ENCODE measurements around the gene RRP15. TPM values are rescaled to one million over a fixed set of nuclear protein-coding genes. Genes with fewer than 3 reads are reported as not detected.

The RRP15 gene
- total and polyA plus RNA-seq, 2 donors from 2014 or later: 5.9 to 21.4 TPM

- Histone ChIP-seq H3K4me3 (ENCODE audit: low read length in 3 of 3) (no peak overlapping the region), H3K4me1 (ENCODE audit: control insufficient read depth in 2 of 3, insufficient read depth in 2 of 3, low read depth in 1 of 3, low read length in 3 of 3) (peaks cover 4 to 8% (median 4%) of the 10 kb centered on the region in 3 donors), H3K9ac (ENCODE audit: low read length in 3 of 3) (no peak overlapping the region), H3K27me3 (ENCODE audit: control insufficient read depth, insufficient read depth, low read length) (no peaks in the 10 kb centered on the region), H3K9me3 (ENCODE audit: control insufficient read depth in 2 of 3, insufficient read depth in 1 of 3, low read length in 3 of 3) (no peaks in the 10 kb centered on the region), H3K27ac (ENCODE audit: low read depth in 2 of 2, low read length in 2 of 2) (no peak overlapping the region), H3K36me3 (ENCODE audit: control insufficient read depth in 2 of 3, insufficient read depth in 3 of 3, low read length in 3 of 3) (no peaks in the 10 kb centered on the region)
- no peak for DNase-seq
- TF ChIP-seq, protein P1, sequence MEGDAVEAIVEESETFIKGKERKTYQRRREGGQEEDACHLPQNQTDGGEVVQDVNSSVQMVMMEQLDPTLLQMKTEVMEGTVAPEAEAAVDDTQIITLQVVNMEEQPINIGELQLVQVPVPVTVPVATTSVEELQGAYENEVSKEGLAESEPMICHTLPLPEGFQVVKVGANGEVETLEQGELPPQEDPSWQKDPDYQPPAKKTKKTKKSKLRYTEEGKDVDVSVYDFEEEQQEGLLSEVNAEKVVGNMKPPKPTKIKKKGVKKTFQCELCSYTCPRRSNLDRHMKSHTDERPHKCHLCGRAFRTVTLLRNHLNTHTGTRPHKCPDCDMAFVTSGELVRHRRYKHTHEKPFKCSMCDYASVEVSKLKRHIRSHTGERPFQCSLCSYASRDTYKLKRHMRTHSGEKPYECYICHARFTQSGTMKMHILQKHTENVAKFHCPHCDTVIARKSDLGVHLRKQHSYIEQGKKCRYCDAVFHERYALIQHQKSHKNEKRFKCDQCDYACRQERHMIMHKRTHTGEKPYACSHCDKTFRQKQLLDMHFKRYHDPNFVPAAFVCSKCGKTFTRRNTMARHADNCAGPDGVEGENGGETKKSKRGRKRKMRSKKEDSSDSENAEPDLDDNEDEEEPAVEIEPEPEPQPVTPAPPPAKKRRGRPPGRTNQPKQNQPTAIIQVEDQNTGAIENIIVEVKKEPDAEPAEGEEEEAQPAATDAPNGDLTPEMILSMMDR (IDR thresholded peaks at IDR 0.05; ENCODE audit: borderline replicate concordance, extremely low read depth, insufficient read depth): no peak
- no peak for FAIRE-seq
- intact Hi-C loops (cut with DNase I): no loop called here
Measured at GRCh38 chr1:218365226-218365999, 80.3 kb downstream of the RRP15 start.

DNA sequence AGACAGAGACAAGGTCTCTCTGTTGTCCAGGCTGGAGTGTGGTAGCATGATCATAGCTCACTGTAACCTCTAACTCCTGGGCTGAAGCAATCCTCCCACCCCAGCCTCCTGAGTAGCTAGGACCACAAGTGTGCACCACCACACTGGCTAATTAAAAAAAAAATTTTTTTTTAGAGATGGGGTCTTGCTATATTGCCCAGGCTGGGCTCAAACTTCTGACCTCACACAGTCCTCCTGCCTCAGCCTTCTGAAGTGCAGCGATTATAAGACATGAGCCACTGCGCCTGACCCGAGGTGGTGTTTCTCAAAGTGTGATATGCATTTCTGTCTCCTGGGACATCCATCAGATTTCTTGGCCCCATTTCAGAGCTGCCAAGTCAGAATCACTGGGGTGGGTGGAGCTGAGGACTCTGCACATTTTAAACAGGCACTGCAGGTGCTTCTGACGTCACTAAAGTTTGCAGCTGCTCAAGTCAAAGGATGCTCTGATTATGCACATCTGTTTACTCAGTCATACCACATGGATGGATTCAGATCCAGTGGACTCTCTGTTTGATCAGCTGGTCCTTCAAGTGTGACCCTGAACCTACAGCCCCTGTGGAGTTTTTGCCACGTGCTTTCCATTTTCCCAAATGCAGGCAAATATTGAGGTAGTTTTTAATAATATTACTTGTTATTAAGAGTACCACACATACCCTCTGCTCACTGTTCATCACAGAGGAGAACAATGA lies 81.4 kb downstream of the RRP15 start:
- Histone ChIP-seq H3K36me3 (ENCODE audit: control insufficient read depth in 2 of 3, insufficient read depth in 3 of 3, low read length in 3 of 3) (no peaks in the 10 kb centered on the region), H3K4me1 (ENCODE audit: control insufficient read depth in 2 of 3, insufficient read depth in 2 of 3, low read depth in 1 of 3, low read length in 3 of 3) (peaks cover 4 to 8% (median 4%) of the 10 kb centered on the region in 3 donors), H3K27me3 (ENCODE audit: control insufficient read depth, insufficient read depth, low read length) (no peaks in the 10 kb centered on the region), H3K4me3 (ENCODE audit: low read length in 3 of 3) (no peak overlapping the region), H3K27ac (ENCODE audit: low read depth in 2 of 2, low read length in 2 of 2) (no peak overlapping the region), H3K9me3 (ENCODE audit: control insufficient read depth in 2 of 3, insufficient read depth in 1 of 3, low read length in 3 of 3) (no peaks in the 10 kb centered on the region), H3K9ac (ENCODE audit: low read length in 3 of 3) (no peak overlapping the region)
- no peak for FAIRE-seq
- DNase-seq: no peak
- TF ChIP-seq, protein P1 (IDR thresholded peaks at IDR 0.05; ENCODE audit: borderline replicate concordance, extremely low read depth, insufficient read depth): no peak
- intact Hi-C loops (cut with DNase I): no loop called here

GRCh38 chr1:218367118-218367517 lies 82.0 kb downstream of the RRP15 start:
- Histone ChIP-seq H3K27me3 (ENCODE audit: control insufficient read depth, insufficient read depth, low read length) (no peaks in the 10 kb centered on the region), H3K9me3 (ENCODE audit: control insufficient read depth in 2 of 3, insufficient read depth in 1 of 3, low read length in 3 of 3) (no peaks in the 10 kb centered on the region), H3K36me3 (ENCODE audit: control insufficient read depth in 2 of 3, insufficient read depth in 3 of 3, low read length in 3 of 3) (no peaks in the 10 kb centered on the region), H3K4me3 (ENCODE audit: low read length in 3 of 3) (no peak overlapping the region), H3K27ac (ENCODE audit: low read depth in 2 of 2, low read length in 2 of 2) (no peak overlapping the region), H3K9ac (ENCODE audit: low read length in 3 of 3) (no peak overlapping the region), H3K4me1 (ENCODE audit: control insufficient read depth in 2 of 3, insufficient read depth in 2 of 3, low read depth in 1 of 3, low read length in 3 of 3) (peaks cover 6 to 13% (median 8%) of the 10 kb centered on the region in 3 donors)
- TF ChIP-seq, protein P1 (IDR thresholded peaks at IDR 0.05; ENCODE audit: borderline replicate concordance, extremely low read depth, insufficient read depth): no peak
- intact Hi-C loops (cut with DNase I): no loop called here
- DNase-seq (peak in 2 of 5 donors; percentile 61 to 64), FAIRE-seq (no peak)
